Glutamatergic neuron (in vitro differentiated cells): ENCODE results near the gene REPS1. TPM values are rescaled to one million over a fixed set of nuclear protein-coding genes. Genes with fewer than 3 reads are reported as not detected.

Experiments used
- DNase-seq: peaks from one replicate; pipeline ENCODE4 v3.0.0; 2022
- H3K27ac Mint-ChIP-seq: one replicate; pipeline ENCODE4 v1.8.0; 2020; ENCODE audit warnings: mild to moderate bottlenecking, mixed read lengths, inconsistent platforms; ENCODE audit not compliant: unreplicated experiment
- H3K27me3 Mint-ChIP-seq: one replicate; pipeline ENCODE4 v1.8.0; 2020; ENCODE audit warnings: mild to moderate bottlenecking, moderate library complexity, mixed read lengths, inconsistent platforms; ENCODE audit not compliant: unreplicated experiment
- H3K36me3 Mint-ChIP-seq: one replicate; pipeline ENCODE4 v1.8.0; 2020; ENCODE audit warnings: mild to moderate bottlenecking, mixed read lengths, inconsistent platforms; ENCODE audit not compliant: unreplicated experiment
- H3K4me1 Mint-ChIP-seq: one replicate; pipeline ENCODE4 v1.8.0; 2020; ENCODE audit warnings: mild to moderate bottlenecking, low read depth, mixed read lengths, inconsistent platforms; ENCODE audit not compliant: unreplicated experiment
- H3K4me3 Mint-ChIP-seq: one replicate; pipeline ENCODE4 v1.8.0; 2020; ENCODE audit warnings: mild to moderate bottlenecking, mixed read lengths, inconsistent platforms; ENCODE audit not compliant: unreplicated experiment
- H3K9me3 Mint-ChIP-seq: one replicate; pipeline ENCODE4 v1.8.0; 2020; ENCODE audit warnings: mild to moderate bottlenecking, moderate library complexity, mixed read lengths, inconsistent platforms; ENCODE audit not compliant: unreplicated experiment
- total RNA-seq: library from RNA; stranded (reverse); fragmentation: NEBNext Ultra II Directional; extraction: Animal tissue kit (Norgen Biotek cat#: 25700); gene quantifications from one replicate; pipeline ENCODE4 v1.2.1, GENCODE V29; 2021; ENCODE audit not compliant: unreplicated experiment
- TF ChIP-seq, protein P1 (sequence below): fragments of 200-600 bp; sonication (generic); IDR thresholded peaks from one replicate; pipeline ENCODE4 v1.5.0; 2021; ENCODE audit not compliant: partially characterized antibody, unreplicated experiment

The REPS1 gene
- total RNA-seq, 1 donor from 2014 or later: 103 TPM

DNA sequence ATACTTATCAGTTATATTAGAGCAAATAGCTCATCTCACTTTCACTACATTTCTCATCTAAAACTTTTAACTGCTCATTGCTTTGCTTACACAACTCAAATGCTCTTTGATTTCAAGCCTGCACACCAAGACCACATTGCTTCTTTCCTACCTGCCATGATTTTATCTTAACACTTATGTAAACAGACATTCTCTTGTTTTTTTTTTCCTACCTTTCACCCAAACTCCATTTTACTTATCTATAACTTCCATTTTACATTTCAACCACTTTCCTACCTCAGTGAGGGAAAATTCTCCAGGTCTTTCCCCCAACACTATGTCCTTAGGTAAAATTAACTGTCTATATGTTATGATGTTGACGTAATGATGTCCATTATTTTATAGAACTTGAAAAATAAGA lies 24.0 kb downstream of the REPS1 start:
- Mint-ChIP-seq H3K27me3 (peaks cover 2% of the 10 kb centered on the region), H3K36me3 (no peaks in the 10 kb centered on the region), H3K4me3 (no peak overlapping the region), H3K9me3 (no peaks in the 10 kb centered on the region), H3K27ac (no peak overlapping the region), H3K4me1 (peaks cover 8% of the 10 kb centered on the region)
- DNase-seq: no peak
- TF ChIP-seq, protein P1, sequence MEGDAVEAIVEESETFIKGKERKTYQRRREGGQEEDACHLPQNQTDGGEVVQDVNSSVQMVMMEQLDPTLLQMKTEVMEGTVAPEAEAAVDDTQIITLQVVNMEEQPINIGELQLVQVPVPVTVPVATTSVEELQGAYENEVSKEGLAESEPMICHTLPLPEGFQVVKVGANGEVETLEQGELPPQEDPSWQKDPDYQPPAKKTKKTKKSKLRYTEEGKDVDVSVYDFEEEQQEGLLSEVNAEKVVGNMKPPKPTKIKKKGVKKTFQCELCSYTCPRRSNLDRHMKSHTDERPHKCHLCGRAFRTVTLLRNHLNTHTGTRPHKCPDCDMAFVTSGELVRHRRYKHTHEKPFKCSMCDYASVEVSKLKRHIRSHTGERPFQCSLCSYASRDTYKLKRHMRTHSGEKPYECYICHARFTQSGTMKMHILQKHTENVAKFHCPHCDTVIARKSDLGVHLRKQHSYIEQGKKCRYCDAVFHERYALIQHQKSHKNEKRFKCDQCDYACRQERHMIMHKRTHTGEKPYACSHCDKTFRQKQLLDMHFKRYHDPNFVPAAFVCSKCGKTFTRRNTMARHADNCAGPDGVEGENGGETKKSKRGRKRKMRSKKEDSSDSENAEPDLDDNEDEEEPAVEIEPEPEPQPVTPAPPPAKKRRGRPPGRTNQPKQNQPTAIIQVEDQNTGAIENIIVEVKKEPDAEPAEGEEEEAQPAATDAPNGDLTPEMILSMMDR: no peak

DNA sequence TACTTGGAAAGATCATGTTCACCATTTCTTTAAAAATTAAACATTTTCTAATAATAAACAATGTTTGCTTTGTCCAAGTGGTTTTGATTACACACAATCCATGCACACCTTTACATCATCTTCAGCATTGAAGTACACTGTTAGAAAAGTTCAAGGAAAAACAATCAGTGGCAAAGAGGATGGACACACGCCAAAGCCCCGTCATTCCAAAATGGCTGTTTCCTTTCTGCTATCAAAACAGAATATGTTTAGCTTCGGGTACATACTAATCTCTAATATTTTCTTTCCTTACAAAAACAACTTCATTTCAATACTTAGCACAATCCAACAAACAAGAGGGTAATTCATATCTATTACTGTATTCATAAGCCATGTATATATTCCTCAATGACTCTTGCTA lies 24.5 kb downstream of the REPS1 start:
- Mint-ChIP-seq H3K4me3 (no peak overlapping the region), H3K9me3 (no peaks in the 10 kb centered on the region), H3K36me3 (no peaks in the 10 kb centered on the region), H3K27ac (no peak overlapping the region), H3K4me1 (peaks cover 5% of the 10 kb centered on the region), H3K27me3 (peaks cover 2% of the 10 kb centered on the region)
- TF ChIP-seq, protein P1: no peak
- no peak for DNase-seq

DNA sequence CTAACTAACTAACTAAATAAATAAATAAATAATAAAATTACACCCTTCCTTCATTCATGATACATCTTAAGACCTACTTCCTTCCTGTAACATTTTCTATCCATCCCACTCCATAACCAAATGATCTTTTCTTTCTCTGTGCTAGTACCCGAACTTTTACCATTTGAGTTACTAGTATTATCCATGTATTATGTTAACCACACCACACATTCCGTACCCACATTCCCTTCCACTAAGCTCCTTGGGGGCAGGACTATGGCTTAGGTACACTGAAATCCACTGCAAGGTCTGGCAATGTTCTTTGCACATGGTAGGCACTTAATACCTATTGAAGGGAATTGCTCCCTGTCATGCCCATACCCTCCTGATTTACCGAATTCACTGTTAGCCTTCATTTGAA lies 24.9 kb downstream of the REPS1 start:
- Mint-ChIP-seq H3K27ac (no peak overlapping the region), H3K4me3 (no peak overlapping the region), H3K36me3 (no peaks in the 10 kb centered on the region), H3K27me3 (peaks cover 2% of the 10 kb centered on the region), H3K9me3 (no peaks in the 10 kb centered on the region), H3K4me1 (peaks cover 5% of the 10 kb centered on the region)
- TF ChIP-seq, protein P1: no peak
- no peak for DNase-seq

DNA sequence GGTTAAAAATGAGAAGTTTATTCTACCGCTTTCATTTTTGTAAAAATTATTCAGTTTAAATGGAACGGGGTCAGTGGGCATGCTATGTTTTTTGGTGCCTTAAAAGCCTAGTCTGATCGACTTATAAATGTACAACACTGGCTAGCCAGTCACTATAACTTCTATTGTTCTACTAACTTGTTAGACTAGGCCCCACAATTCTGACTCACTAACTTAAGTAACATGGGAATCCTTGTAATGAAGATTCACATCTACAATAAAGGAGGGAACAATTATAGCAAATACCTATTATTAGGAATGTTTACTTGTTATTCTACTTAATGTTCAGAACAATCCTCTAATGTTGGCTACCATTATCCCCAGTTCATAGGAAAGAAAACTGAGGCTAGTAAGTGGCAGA lies 28.5 kb downstream of the REPS1 start:
- Mint-ChIP-seq H3K27me3 (no peaks in the 10 kb centered on the region), H3K36me3 (no peaks in the 10 kb centered on the region), H3K4me3 (no peak overlapping the region), H3K9me3 (no peaks in the 10 kb centered on the region), H3K27ac (no peak overlapping the region), H3K4me1 (no peaks in the 10 kb centered on the region)
- TF ChIP-seq, protein P1: no peak
- DNase-seq: no peak

DNA sequence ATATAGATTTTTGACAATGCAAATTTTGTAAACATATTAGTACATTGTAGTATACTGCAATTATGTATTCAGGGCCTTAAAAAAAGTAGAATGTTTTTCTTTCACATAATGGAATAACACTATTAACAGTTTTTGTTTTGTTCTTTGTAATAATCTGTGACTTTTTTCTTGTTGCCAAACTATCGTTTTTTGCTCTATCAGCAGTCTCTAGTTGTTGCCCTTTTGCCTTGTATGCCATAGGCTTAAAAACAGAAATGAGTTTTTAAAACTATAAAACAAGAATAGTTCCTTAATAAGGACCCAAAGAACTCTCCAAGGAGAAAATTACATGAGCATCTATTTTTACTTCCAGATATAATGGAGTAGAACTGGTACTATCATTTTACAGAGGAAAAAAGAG lies 29.5 kb downstream of the REPS1 start:
- Mint-ChIP-seq H3K27me3 (no peaks in the 10 kb centered on the region), H3K4me1 (no peaks in the 10 kb centered on the region), H3K4me3 (no peak overlapping the region), H3K9me3 (no peaks in the 10 kb centered on the region), H3K36me3 (no peaks in the 10 kb centered on the region), H3K27ac (no peak overlapping the region)
- no peak for DNase-seq
- TF ChIP-seq, protein P1: no peak
